Measurements from ENCODE around the gene INS.

The INS gene

GRCh38 chr11:2204361-2205213, 43.6 kb upstream of the INS start:
- Histone ChIP-seq H3K27me3 (0 out of 2 replicates have a peak, but pooled peaks cover 4% of the 10 kb centered on the region), H4K20me1 (no peaks in the 10 kb centered on the region), H3K9ac (no peak overlapping the region), H3K9me3 (peaks cover 10% of the 10 kb centered on the region; the same call in 1 of the 2 replicates), H3K4me2 (no peak overlapping the region), H3K36me3 (no peaks in the 10 kb centered on the region), H3K4me3 (no peak overlapping the region), H3K4me1 (peaks cover 26% of the 10 kb centered on the region), H3K27ac (no peak overlapping the region)
- TF ChIP-seq Cebpa-rat (IDR thresholded peaks at IDR 0.05): no peak

- H4K20me1 ChIP-seq: peaks cover under 1% of the 10 kb centered on the region; the same call in 1 of the 2 replicates
- H3K4me1 ChIP-seq: peaks cover 35% of the 10 kb centered on the region
- peak overlapping the region; percentile 74; the same call in 1 of the 2 replicates for H3K4me2 ChIP-seq
- no peak overlapping the region for H3K9ac ChIP-seq
- H3K27me3 ChIP-seq: 0 out of 2 replicates have a peak, but pooled peaks cover 4% of the 10 kb centered on the region
- no peak overlapping the region for H3K4me3 ChIP-seq
- H3K27ac ChIP-seq: no peak overlapping the region
- peaks cover 10% of the 10 kb centered on the region; the same call in 1 of the 2 replicates for H3K9me3 ChIP-seq
- no peaks in the 10 kb centered on the region for H3K36me3 ChIP-seq
- TF ChIP-seq Cebpa-rat (IDR thresholded peaks at IDR 0.05): no peak
Measured at GRCh38 chr11:2203440-2204259, 42.6 kb upstream of the INS start.

- Histone ChIP-seq H3K4me3 (no peak overlapping the region), H4K20me1 (peaks cover 5% of the 10 kb centered on the region; the same call in 1 of the 2 replicates), H3K27ac (no peak overlapping the region), H3K9ac (no peak overlapping the region), H3K27me3 (0 out of 2 replicates have a peak, but pooled peaks cover 4% of the 10 kb centered on the region), H3K4me2 (peak overlapping the region; percentile 74), H3K36me3 (no peaks in the 10 kb centered on the region), H3K4me1 (peaks cover 42% of the 10 kb centered on the region), H3K9me3 (peaks cover 10% of the 10 kb centered on the region; the same call in 1 of the 2 replicates)
- TF ChIP-seq Cebpa-rat (IDR thresholded peaks at IDR 0.05): no peak
Measured at GRCh38 chr11:2202900-2203439, 42.0 kb upstream of the INS start.

- peaks cover 5% of the 10 kb centered on the region; the same call in 1 of the 2 replicates for H4K20me1 ChIP-seq
- no peak for TF ChIP-seq Cebpa-rat (IDR thresholded peaks at IDR 0.05)
Measured at GRCh38 chr11:2202071-2202899, 41.3 kb upstream of the INS start.

GRCh38 chr11:2201542-2201941, 40.5 kb upstream of the INS start:
- Histone ChIP-seq H3K9me3 (peaks cover 10% of the 10 kb centered on the region; the same call in 1 of the 2 replicates), H3K4me2 (peak overlapping the region; percentile 74), H3K4me1 (peaks cover 54% of the 10 kb centered on the region), H3K4me3 (no peak overlapping the region), H3K36me3 (no peaks in the 10 kb centered on the region), H3K27ac (no peak overlapping the region), H3K9ac (no peak overlapping the region), H3K27me3 (0 out of 2 replicates have a peak, but pooled peaks cover 4% of the 10 kb centered on the region), H4K20me1 (peaks cover 5% of the 10 kb centered on the region; the same call in 1 of the 2 replicates)
- no peak for TF ChIP-seq Cebpa-rat (IDR thresholded peaks at IDR 0.05)

More at GRCh38 chr11:2202071-2202899, 41.3 kb upstream of the INS start:
- no peak overlapping the region for H3K27ac ChIP-seq
- H3K36me3 ChIP-seq: no peaks in the 10 kb centered on the region
- peak overlapping the region; percentile 74 for H3K4me2 ChIP-seq
- peaks cover 49% of the 10 kb centered on the region for H3K4me1 ChIP-seq
- H3K9ac ChIP-seq: no peak overlapping the region
- peaks cover 10% of the 10 kb centered on the region; the same call in 1 of the 2 replicates for H3K9me3 ChIP-seq
- no peak overlapping the region for H3K4me3 ChIP-seq
- H3K27me3 ChIP-seq: 0 out of 2 replicates have a peak, but pooled peaks cover 4% of the 10 kb centered on the region

- H3K4me3 ChIP-seq: no peak overlapping the region
- H3K27me3 ChIP-seq: 0 out of 2 replicates have a peak, but pooled peaks cover 4% of the 10 kb centered on the region
- peaks cover 54% of the 10 kb centered on the region for H3K4me1 ChIP-seq
- no peak overlapping the region for H3K27ac ChIP-seq
- H3K9ac ChIP-seq: no peak overlapping the region
- peaks cover 5% of the 10 kb centered on the region; the same call in 1 of the 2 replicates for H4K20me1 ChIP-seq
- H3K9me3 ChIP-seq: peaks cover 10% of the 10 kb centered on the region; the same call in 1 of the 2 replicates
- H3K4me2 ChIP-seq: no peak overlapping the region
- H3K36me3 ChIP-seq: no peaks in the 10 kb centered on the region
- TF ChIP-seq Cebpa-rat (IDR thresholded peaks at IDR 0.05): no peak
Measured at GRCh38 chr11:2200957-2201519, 40.0 kb upstream of the INS start.

- no peak for TF ChIP-seq Cebpa-rat (IDR thresholded peaks at IDR 0.05)
- Histone ChIP-seq H3K4me3 (no peak overlapping the region), H3K36me3 (no peaks in the 10 kb centered on the region), H3K4me2 (no peak overlapping the region), H3K4me1 (peaks cover 54% of the 10 kb centered on the region), H3K27ac (no peak overlapping the region), H3K9ac (no peak overlapping the region), H4K20me1 (peaks cover 5% of the 10 kb centered on the region; the same call in 1 of the 2 replicates), H3K9me3 (peaks cover 10% of the 10 kb centered on the region; the same call in 1 of the 2 replicates), H3K27me3 (0 out of 2 replicates have a peak, but pooled peaks cover 7% of the 10 kb centered on the region)
Measured at GRCh38 chr11:2200536-2200935, 39.5 kb upstream of the INS start.

All from BLaER1 (cell line).